Right ventricle myocardium superior (tissue), 1 donor: ENCODE measurements around the gene CSAD. TPM values are rescaled to one million over a fixed set of nuclear protein-coding genes. Genes with fewer than 3 reads are reported as not detected.

ENCODE experiments used
- ATAC-seq: fragments of 200-7000 bp; cut with Tn5 transposase; one replicate; pipeline ENCODE4 v1.9.1; 2020; ENCODE audit warnings: mild to moderate bottlenecking; ENCODE audit not compliant: poor library complexity
- DNase-seq: peaks from one replicate; pipeline ENCODE4 v3.0.0-alpha.2; 2020
- intact Hi-C: fragments of 100-400 bp; cut with DNase I; formaldehyde crosslinking; loops from one replicate; pipeline ENCODE4 v1.11.2; 2022
- long read RNA-seq: library from polyadenylated mRNA; unstranded; transcript quantifications from one replicate; pipeline ENCODE4 v2.0.0, GENCODE V29; 2021
- total RNA-seq: library from RNA; stranded (reverse); fragmentation: NEBNext Ultra II Directional; extraction: Animal tissue kit (Norgen Biotek cat#: 25700); gene quantifications from one replicate; pipeline ENCODE4 v1.2.1, GENCODE V29; 2021
- donor health status: DM: no; HTN: yes; CAD: no; lungs with severe emphysema.

Gene CSAD
- 8.2 TPM for total RNA-seq
- long read RNA-seq, partial matches to known transcripts, result 1 of 8 reads
- long read RNA-seq, other reads (novel, unspliced or antisense), result 5 of 8 reads

- ATAC-seq, result peak; percentile 99
- intact Hi-C loops, result no loop called here
- peak; percentile 99 for DNase-seq
Measured at GRCh38 chr12:53180220-53180930, at the start of gene CSAD, which contains the start of gene ZNF740. Gene CSAD (minus strand): TSS chr12:53180925. CDS start chr12:53173470, 7,455 bp downstream. Gene ZNF740 (plus strand): TSS chr12:53180722. CDS start chr12:53181984, 1,262 bp downstream.

- DNase-seq (peak; percentile 32), ATAC-seq (no peak)
- intact Hi-C loops, result no loop called here
Measured at GRCh38 chr12:53230108-53230845, 49.6 kb upstream of the CSAD start.

GRCh38 chr12:53229454-53229853, 48.7 kb upstream of the CSAD start:
- intact Hi-C loops, result no loop called here
- peak; percentile 1 for DNase-seq

GRCh38 chr12:53227836-53228235, 47.1 kb upstream of the CSAD start:
- intact Hi-C loops, result no loop called here
- no peak for ATAC-seq
- no peak for DNase-seq

More at GRCh38 chr12:53229454-53229853, 48.7 kb upstream of the CSAD start:
- no peak for ATAC-seq

- ATAC-seq, result no peak
Measured at GRCh38 chr12:53227341-53227740, 46.6 kb upstream of the CSAD start.

GRCh38 chr12:53226815-53227214, 46.1 kb upstream of the CSAD start:
- no peak for ATAC-seq
- intact Hi-C loops, result no loop called here
- peak; percentile 8 for DNase-seq

More at GRCh38 chr12:53227341-53227740, 46.6 kb upstream of the CSAD start:
- peak; percentile 32 for DNase-seq
- intact Hi-C loops, result no loop called here

- peak; percentile 19 for DNase-seq
- ATAC-seq, result no peak
Measured at GRCh38 chr12:53225635-53226424, 45.1 kb upstream of the CSAD start.

GRCh38 chr12:53224897-53225634, 44.3 kb upstream of the CSAD start:
- ATAC-seq (no peak), DNase-seq (peak; percentile 11)
- intact Hi-C loops, result no loop called here

More at GRCh38 chr12:53225635-53226424, 45.1 kb upstream of the CSAD start:
- intact Hi-C loops, result no loop called here

GRCh38 chr12:53224061-53224896, 43.6 kb upstream of the CSAD start:
- intact Hi-C loops, result no loop called here
- DNase-seq, result peak; percentile 29
- no peak for ATAC-seq

GRCh38 chr12:53223389-53224060, 42.8 kb upstream of the CSAD start:
- ATAC-seq, result no peak
- intact Hi-C loops, result no loop called here
- DNase-seq, result peak; percentile 61

GRCh38 chr12:53222806-53223261, 42.1 kb upstream of the CSAD start:
- intact Hi-C loops, result no loop called here
- ATAC-seq (no peak), DNase-seq (peak; percentile 22)

- ATAC-seq (no peak), DNase-seq (peak; percentile 12)
- intact Hi-C loops, result no loop called here
Measured at GRCh38 chr12:53222170-53222721, 41.5 kb upstream of the CSAD start.

- peak; percentile 64 for ATAC-seq
- intact Hi-C loops, result no loop called here
- DNase-seq, result peak; percentile 82
Measured at GRCh38 chr12:53221203-53222080, 40.7 kb upstream of the CSAD start.

- DNase-seq, result peak; percentile 95
- intact Hi-C loops, result no loop called here
- peak; percentile 89 for ATAC-seq
Measured at GRCh38 chr12:53220694-53221202, 40.0 kb upstream of the CSAD start.

- ATAC-seq (peak; percentile 42), DNase-seq (peak; percentile 89)
- intact Hi-C loops, result loop anchor here (5.0 kb wide), 1 partner anchor 32 kb away; a partner anchor contains a TSS
Measured at GRCh38 chr12:53219956-53220693, 39.4 kb upstream of the CSAD start.
